ENCODE data around the gene EIF1AX.

DNA sequence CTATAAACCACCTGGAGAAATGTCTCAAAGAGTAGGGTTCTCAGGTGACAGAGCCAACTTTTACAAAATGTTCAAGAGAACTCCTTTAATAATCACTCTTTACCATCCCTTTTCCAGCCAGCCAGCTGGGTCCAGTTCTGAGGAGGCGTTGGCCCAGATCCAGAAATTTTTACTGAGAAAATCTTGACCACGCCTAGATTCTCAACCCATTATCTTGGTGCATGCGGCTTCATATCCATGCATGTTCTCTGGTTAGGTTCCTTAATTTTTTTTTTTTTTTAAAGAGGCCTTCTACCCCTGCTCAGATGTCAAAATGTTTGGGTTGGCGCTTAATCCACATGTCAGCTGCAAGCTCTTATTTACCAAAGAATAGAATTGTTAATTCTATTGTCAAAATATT is 13.0 kb downstream of the EIF1AX start:
- TF ChIP-seq, protein P1, sequence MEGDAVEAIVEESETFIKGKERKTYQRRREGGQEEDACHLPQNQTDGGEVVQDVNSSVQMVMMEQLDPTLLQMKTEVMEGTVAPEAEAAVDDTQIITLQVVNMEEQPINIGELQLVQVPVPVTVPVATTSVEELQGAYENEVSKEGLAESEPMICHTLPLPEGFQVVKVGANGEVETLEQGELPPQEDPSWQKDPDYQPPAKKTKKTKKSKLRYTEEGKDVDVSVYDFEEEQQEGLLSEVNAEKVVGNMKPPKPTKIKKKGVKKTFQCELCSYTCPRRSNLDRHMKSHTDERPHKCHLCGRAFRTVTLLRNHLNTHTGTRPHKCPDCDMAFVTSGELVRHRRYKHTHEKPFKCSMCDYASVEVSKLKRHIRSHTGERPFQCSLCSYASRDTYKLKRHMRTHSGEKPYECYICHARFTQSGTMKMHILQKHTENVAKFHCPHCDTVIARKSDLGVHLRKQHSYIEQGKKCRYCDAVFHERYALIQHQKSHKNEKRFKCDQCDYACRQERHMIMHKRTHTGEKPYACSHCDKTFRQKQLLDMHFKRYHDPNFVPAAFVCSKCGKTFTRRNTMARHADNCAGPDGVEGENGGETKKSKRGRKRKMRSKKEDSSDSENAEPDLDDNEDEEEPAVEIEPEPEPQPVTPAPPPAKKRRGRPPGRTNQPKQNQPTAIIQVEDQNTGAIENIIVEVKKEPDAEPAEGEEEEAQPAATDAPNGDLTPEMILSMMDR (conservative IDR thresholded peaks at IDR 0.05; ENCODE audit: low read length) = no peak
- no peak for TF ChIP-seq EZH2phosphoT487 (IDR thresholded peaks at IDR 0.05; ENCODE audit: borderline replicate concordance, low read depth, low read length)

Measured in OCI-LY7 (cell line).